PFSK-1 (cell line): Measurements from ENCODE around the gene RCAN3.

Experiments used
- FOXP2 ChIP-seq: optimal IDR thresholded peaks from 2 replicates; pipeline ENCODE3; 2011; ENCODE audit warnings: borderline replicate concordance, control low read depth, inconsistent platforms; ENCODE audit not compliant: insufficient read depth; ENCODE audit errors: extremely low read length, extremely low read depth
- POLR2AphosphoS5 ChIP-seq: IDR thresholded peaks from 2 replicates; pipeline ENCODE4 v1.6.1; 2012; ENCODE audit warnings: low read depth, mild to moderate bottlenecking, control low read depth, low read length, moderate library complexity
- SIN3A ChIP-seq: IDR thresholded peaks from 2 replicates; pipeline ENCODE4 v1.6.1; 2012; ENCODE audit warnings: mild to moderate bottlenecking, low read length, moderate library complexity, borderline replicate concordance; ENCODE audit not compliant: insufficient read depth
- TAF1 ChIP-seq: IDR thresholded peaks from 2 replicates; pipeline ENCODE4 v1.6.1; 2012; ENCODE audit warnings: low read length, control low read depth, borderline replicate concordance; ENCODE audit not compliant: insufficient read depth
- TF ChIP-seq, protein P1 (sequence below), 2 experiments: IDR thresholded peaks; 2 replicates each; pipeline versions ENCODE4 v1.6.1 to v1.8.0; 2011 to 2012; ENCODE audit warnings: low read depth in 2 of 2, low read length in 2 of 2, control low read depth in 1 of 2, inconsistent platforms in 1 of 2, mild to moderate bottlenecking in 1 of 2, moderate library complexity in 1 of 2; ENCODE audit not compliant: insufficient read depth in 1 of 2

Gene RCAN3

DNA sequence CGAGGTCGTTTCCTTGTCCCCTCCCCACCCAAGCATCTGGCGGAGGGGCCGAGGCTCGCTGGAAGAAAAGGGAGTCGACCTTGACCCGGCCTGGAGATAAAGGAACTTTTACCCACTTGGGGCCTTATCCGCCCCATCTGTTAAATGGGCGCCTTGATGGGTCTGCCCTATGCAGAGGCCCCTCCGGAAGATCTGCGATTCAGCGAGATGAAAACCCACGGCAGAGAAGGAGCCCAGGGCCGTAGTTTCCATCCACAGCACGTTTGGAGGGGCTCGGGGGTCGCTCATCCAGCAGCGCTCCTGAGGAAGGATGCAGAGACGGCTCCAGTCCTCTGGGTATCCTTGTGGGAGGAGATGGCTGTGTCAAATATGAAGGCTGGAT lies 53.8 kb downstream of the RCAN3 start:
- TF ChIP-seq, protein P1, sequence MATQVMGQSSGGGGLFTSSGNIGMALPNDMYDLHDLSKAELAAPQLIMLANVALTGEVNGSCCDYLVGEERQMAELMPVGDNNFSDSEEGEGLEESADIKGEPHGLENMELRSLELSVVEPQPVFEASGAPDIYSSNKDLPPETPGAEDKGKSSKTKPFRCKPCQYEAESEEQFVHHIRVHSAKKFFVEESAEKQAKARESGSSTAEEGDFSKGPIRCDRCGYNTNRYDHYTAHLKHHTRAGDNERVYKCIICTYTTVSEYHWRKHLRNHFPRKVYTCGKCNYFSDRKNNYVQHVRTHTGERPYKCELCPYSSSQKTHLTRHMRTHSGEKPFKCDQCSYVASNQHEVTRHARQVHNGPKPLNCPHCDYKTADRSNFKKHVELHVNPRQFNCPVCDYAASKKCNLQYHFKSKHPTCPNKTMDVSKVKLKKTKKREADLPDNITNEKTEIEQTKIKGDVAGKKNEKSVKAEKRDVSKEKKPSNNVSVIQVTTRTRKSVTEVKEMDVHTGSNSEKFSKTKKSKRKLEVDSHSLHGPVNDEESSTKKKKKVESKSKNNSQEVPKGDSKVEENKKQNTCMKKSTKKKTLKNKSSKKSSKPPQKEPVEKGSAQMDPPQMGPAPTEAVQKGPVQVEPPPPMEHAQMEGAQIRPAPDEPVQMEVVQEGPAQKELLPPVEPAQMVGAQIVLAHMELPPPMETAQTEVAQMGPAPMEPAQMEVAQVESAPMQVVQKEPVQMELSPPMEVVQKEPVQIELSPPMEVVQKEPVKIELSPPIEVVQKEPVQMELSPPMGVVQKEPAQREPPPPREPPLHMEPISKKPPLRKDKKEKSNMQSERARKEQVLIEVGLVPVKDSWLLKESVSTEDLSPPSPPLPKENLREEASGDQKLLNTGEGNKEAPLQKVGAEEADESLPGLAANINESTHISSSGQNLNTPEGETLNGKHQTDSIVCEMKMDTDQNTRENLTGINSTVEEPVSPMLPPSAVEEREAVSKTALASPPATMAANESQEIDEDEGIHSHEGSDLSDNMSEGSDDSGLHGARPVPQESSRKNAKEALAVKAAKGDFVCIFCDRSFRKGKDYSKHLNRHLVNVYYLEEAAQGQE (IDR thresholded peaks at IDR 0.05; ENCODE audit: insufficient read depth in 1 of 2, low read depth in 2 of 2, low read length in 2 of 2) = no peak
- TF ChIP-seq SIN3A (no peak), FOXP2 (no peak), TAF1 (no peak), POLR2AphosphoS5 (no peak)

DNA sequence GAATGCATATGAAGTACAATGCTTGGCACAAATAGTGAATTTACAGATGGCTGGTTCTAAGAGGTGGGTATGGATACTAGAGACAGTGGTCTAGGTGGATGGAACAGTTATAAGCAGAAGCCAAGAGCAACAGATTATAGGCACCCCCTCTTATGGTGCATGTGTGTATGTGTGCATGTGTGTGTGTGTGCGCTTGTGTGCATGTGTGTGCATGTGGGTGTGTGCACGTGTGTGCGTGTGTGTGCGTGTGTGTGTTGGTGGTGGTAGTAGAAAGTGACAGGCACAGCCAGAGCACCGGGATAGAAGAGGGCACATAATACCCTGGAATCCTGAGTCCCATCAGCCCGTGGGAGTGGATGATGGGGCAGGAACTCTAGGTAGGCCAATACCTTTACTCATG lies 54.6 kb downstream of the RCAN3 start:
- TF ChIP-seq, protein P1 (IDR thresholded peaks at IDR 0.05; ENCODE audit: insufficient read depth in 1 of 2, low read depth in 2 of 2, low read length in 2 of 2) = no peak
- TF ChIP-seq TAF1 (no peak), SIN3A (no peak), FOXP2 (no peak), POLR2AphosphoS5 (no peak)

DNA sequence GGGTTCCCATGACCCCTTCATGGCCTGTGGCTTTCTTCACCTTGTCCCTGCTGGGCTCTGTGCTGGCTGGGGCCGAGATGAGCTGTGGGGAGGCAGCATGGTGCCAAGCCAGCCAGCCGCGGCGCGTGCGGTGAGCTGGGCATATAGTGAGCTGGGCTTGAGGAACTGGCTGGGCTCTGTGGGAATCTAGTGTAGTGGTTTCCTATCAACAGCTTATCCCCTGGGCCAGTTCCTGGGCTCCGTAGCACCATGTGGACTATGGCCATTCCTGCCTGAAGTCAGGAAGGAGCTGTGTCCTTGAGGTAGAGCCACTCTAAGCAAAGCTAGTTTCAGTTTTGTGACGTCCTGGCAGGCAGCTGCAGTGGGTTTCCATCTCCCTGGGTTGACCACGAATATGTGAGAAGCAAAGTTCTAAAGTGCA lies 55.1 kb downstream of the RCAN3 start:
- TF ChIP-seq, protein P1 (IDR thresholded peaks at IDR 0.05; ENCODE audit: insufficient read depth in 1 of 2, low read depth in 2 of 2, low read length in 2 of 2) = no peak
- TF ChIP-seq FOXP2 (no peak), TAF1 (no peak), POLR2AphosphoS5 (no peak), SIN3A (no peak)

DNA sequence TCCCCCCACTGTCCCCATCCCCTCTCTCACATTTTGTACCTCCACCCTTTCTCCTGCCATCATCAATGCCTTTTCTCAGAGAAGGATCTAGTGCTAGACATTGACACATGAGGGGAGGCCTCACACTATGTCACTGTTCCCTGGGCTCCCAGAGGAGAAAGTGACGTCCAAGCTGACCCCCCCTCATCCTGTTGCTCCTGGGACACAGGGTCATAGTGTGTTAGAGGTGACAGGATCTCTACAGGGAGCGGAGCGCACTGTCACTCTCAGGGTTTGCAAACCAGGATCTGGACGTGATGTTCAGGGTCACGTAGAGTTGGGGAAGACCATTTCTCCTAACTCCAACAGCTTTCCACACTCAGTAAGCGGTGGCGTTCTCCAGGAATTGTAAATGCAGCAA lies 55.8 kb downstream of the RCAN3 start:
- TF ChIP-seq FOXP2 = no peak
- TF ChIP-seq, protein P1 (IDR thresholded peaks at IDR 0.05; ENCODE audit: insufficient read depth in 1 of 2, low read depth in 2 of 2, low read length in 2 of 2) = no peak
- TF ChIP-seq SIN3A = no peak
- no peak for TF ChIP-seq POLR2AphosphoS5
- TF ChIP-seq TAF1 = no peak
